Ectodermal cell (in vitro differentiated cells): ENCODE results near the gene SCNN1B.

ENCODE experiments used
- H3K27ac ChIP-seq: 2 replicates; pipeline ENCODE4 v1.7.0; 2013; ENCODE audit warnings: mild to moderate bottlenecking, low read depth, low read length; ENCODE audit not compliant: insufficient read depth, poor library complexity, severe bottlenecking
- H3K27me3 ChIP-seq: 2 replicates; pipeline ENCODE4 v1.7.0; 2013; ENCODE audit warnings: mild to moderate bottlenecking, low read length; ENCODE audit not compliant: insufficient read depth, control insufficient read depth, poor library complexity, severe bottlenecking
- H3K36me3 ChIP-seq: one replicate; pipeline ENCODE4 v1.7.0; 2013; ENCODE audit warnings: low read length; ENCODE audit not compliant: control insufficient read depth, insufficient read depth
- H3K4me1 ChIP-seq: one replicate; pipeline ENCODE4 v1.7.0; 2013; ENCODE audit warnings: low read length; ENCODE audit not compliant: control insufficient read depth, insufficient read depth
- H3K4me3 ChIP-seq: 2 replicates; pipeline ENCODE4 v1.7.0; 2013; ENCODE audit warnings: low read depth, low read length, control low read depth; ENCODE audit not compliant: insufficient read depth
- H3K9me3 ChIP-seq: 2 replicates; pipeline ENCODE4 v1.7.0; 2013; ENCODE audit warnings: mild to moderate bottlenecking, low read length, moderate library complexity; ENCODE audit not compliant: control insufficient read depth
- WGBS, 2 experiments: methylation state at CpG; one replicate each; pipeline ENCODE4 v1.1.7; 2013; ENCODE audit warnings: missing lambda C conversion rate in 2 of 2; 5-methylcytosine and 5-hydroxymethylcytosine counted together

The SCNN1B gene

DNA sequence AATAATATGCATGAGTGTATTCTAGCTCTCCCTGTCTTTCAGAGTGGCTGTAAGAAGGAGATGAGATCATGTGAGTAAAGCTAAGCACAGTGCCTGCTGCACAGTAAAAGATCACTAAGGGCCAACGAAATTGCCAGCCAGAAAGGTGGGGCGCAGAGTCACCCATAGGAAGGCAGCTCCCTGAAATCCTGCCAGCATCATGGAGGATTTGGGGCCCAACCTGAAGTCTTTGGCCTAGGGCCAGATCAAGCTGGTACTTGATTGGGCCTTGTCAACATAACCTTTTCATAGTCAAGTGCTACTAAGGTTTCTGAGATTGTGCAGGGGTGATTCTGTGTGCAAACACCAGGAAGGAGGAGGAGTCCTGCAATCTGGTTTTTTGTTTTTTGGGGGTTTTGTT lies 16.5 kb downstream of the SCNN1B start:
- WGBS, 2 experiments: 94 to 95% methylated on average over 2 of the region's 2 CpGs
- Histone ChIP-seq H3K27me3 (no peaks in the 10 kb centered on the region), H3K9me3 (no peaks in the 10 kb centered on the region), H3K4me1 (no peaks in the 10 kb centered on the region), H3K27ac (no peak overlapping the region), H3K36me3 (no peaks in the 10 kb centered on the region), H3K4me3 (no peak overlapping the region)

GRCh38 chr16:23319861-23320615 lies 17.9 kb downstream of the SCNN1B start:
- H3K27ac ChIP-seq: no peak overlapping the region
- H3K4me1 ChIP-seq: no peaks in the 10 kb centered on the region
- 87 to 89% methylated on average over 15 of the region's 15 CpGs for WGBS, 2 experiments
- no peak overlapping the region for H3K4me3 ChIP-seq
- H3K36me3 ChIP-seq: no peaks in the 10 kb centered on the region
- no peaks in the 10 kb centered on the region for H3K9me3 ChIP-seq
- H3K27me3 ChIP-seq: no peaks in the 10 kb centered on the region

GRCh38 chr16:23320693-23321092 lies 18.6 kb downstream of the SCNN1B start:
- Histone ChIP-seq H3K4me3 (no peak overlapping the region), H3K36me3 (no peaks in the 10 kb centered on the region), H3K4me1 (no peaks in the 10 kb centered on the region), H3K9me3 (no peaks in the 10 kb centered on the region), H3K27me3 (no peaks in the 10 kb centered on the region), H3K27ac (no peak overlapping the region)
- WGBS, 2 experiments: 81 to 90% methylated on average over 7 of the region's 7 CpGs

DNA sequence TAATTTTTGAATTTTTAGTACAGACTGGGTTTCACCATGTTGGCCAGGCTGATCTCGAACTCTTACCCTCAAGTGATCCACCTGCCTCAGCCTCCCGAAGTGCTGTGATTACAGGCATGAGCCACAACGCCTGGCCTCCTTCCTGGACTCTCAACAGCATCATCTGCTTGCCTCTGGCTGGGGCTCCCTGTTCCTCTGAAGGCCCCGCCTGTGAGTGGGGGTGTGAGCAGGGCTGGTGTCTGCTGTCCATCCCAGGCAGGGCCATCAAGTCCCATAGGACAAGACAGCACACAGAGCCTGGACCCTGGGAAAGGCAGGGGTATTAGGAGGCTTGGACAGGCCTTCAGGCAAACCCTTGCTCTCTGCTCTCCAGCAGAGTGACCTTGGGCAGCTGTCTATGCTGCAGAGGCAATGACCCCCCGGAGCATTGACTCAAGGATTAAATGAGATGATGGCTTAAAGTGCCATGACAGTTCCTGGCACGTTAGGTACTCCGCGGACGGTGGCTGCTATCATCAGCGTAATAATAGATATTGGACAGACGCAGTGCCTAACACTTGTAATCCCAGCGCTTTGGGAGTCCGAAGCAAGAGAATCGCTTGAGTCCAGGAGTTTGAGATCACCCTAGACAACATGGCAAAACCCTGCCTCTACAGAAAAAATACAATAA lies 19.2 kb downstream of the SCNN1B start:
- Histone ChIP-seq H3K27ac (no peak overlapping the region), H3K9me3 (no peaks in the 10 kb centered on the region), H3K4me1 (no peaks in the 10 kb centered on the region), H3K27me3 (no peaks in the 10 kb centered on the region), H3K4me3 (no peak overlapping the region), H3K36me3 (no peaks in the 10 kb centered on the region)
- WGBS, 2 experiments: 95% methylated on average over 14 of the region's 14 CpGs

DNA sequence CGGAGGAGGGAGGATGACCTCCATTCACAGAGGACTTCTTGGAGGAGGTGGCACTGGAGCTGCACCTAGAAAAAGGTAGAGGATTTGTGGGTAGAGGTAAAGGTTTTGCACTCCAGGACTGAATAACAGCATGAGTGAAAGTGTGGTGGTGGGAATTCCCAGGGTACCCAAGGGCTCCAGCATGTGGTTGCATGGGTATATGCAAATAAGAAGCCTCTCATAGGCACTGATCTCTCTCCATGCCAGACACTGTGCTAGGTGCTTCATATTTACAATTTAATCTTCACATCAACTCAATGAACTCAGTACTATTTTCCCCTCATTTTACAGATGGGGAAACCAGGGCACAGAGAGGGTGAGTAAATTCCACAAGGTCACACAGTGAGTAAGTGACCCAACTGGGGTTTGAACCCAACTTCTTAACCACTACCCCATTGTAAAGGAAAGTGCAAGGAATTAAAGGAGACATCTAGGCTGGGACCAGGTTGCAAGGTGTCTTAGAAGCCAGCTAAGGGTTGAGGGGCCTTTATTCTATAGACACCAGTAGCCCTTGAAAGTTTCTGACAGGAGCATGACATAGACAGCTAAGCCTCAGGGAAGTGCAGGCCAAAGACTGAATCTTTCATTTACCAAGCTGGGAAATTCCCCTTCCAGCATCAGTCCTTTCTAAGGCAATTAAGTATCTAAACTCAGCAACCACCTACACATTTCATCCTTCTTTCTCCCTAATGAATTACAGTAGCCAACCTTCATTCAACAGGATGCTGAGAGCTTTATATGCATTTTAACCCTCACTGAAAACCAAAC lies 21.3 kb downstream of the SCNN1B start:
- Histone ChIP-seq H3K9me3 (no peaks in the 10 kb centered on the region), H3K36me3 (no peaks in the 10 kb centered on the region), H3K4me3 (no peak overlapping the region), H3K27me3 (no peaks in the 10 kb centered on the region), H3K27ac (no peak overlapping the region), H3K4me1 (no peaks in the 10 kb centered on the region)
- WGBS, 2 experiments: 88 to 93% methylated on average over 1 of the region's 1 CpG

GRCh38 chr16:23324727-23325126 lies 22.6 kb downstream of the SCNN1B start:
- Histone ChIP-seq H3K4me1 (no peaks in the 10 kb centered on the region), H3K27me3 (no peaks in the 10 kb centered on the region), H3K27ac (no peak overlapping the region), H3K9me3 (no peaks in the 10 kb centered on the region), H3K4me3 (no peak overlapping the region), H3K36me3 (no peaks in the 10 kb centered on the region)
- 68 to 85% methylated on average over 1 of the region's 1 CpG for WGBS, 2 experiments

GRCh38 chr16:23327836-23328235 lies 25.7 kb downstream of the SCNN1B start:
- Histone ChIP-seq H3K9me3 (no peaks in the 10 kb centered on the region), H3K4me1 (no peaks in the 10 kb centered on the region), H3K27ac (no peak overlapping the region), H3K36me3 (no peaks in the 10 kb centered on the region), H3K27me3 (no peaks in the 10 kb centered on the region), H3K4me3 (no peak overlapping the region)
- 93 to 95% methylated on average over 3 to 4 of the region's 4 CpGs for WGBS, 2 experiments

DNA sequence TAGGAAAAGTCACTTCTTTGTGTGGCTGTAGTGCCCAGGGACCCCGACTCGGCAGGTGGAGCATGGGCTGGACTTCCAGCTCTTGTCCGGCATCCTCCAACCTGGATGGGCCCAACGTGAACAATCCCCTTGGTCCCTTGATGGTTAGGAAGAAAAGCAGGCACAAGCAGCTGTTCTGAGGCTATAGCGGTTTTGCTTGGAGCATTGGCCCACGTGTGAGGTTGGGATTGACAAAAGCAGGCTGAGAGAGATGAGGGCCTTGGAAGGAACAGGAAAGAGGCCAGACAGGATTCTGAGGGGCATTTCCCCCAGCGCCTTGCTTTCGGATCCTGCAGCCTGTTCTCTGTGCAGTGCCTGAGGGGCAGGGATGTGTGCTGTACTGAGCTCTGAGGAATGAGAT lies 28.1 kb downstream of the SCNN1B start:
- Histone ChIP-seq H3K36me3 (no peaks in the 10 kb centered on the region), H3K9me3 (no peaks in the 10 kb centered on the region), H3K27me3 (no peaks in the 10 kb centered on the region), H3K4me1 (no peaks in the 10 kb centered on the region), H3K4me3 (no peak overlapping the region), H3K27ac (no peak overlapping the region)
- WGBS, 2 experiments: 89 to 90% methylated on average over 8 of the region's 8 CpGs

DNA sequence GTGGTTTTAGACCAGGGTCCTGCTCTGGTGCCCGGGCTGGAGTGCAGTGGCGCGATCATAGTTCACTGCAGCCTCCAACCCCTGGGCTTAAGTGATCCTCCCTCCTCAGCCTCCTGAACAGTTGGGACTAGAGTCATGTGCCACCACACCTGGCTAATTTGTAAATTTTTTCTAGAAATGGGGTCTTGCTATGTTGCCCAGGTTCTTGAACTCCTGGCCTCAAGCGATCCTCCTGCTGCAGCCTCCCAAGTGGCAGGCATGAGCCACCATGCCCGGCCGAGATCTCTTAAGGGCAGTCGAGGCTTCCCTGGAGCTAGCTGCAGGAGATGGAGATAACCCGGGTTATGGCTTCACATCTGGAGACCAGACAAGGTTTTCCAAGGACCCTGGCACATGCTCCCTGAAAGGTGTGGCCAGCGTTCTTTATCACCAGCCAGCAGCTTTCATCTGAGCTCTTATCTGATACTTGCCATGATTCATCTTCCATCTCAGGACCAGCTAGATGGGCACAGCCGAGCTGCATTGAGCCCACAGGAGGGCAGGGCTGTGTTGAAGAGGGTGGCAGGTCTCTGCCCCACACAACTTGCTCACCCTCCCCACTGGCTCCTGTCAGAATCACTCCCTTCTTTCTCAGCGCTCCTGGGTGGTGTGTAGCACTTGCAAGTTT lies 28.6 kb downstream of the SCNN1B start:
- Histone ChIP-seq H3K4me1 (no peaks in the 10 kb centered on the region), H3K9me3 (no peaks in the 10 kb centered on the region), H3K27me3 (no peaks in the 10 kb centered on the region), H3K4me3 (no peak overlapping the region), H3K36me3 (no peaks in the 10 kb centered on the region), H3K27ac (no peak overlapping the region)
- 89% methylated on average over 11 of the region's 11 CpGs for WGBS, 2 experiments
